HCT116 (cell line): ENCODE measurements around the gene HDAC10.

Experiments used
- EGR1 ChIP-seq: IDR thresholded peaks from 2 replicates; pipeline ENCODE4 v1.6.1; 2012; ENCODE audit warnings: low read depth
- TF ChIP-seq, protein P1 (sequence below), 3 experiments: fragments of 200-600 bp in 1 of 3; sonication (generic) in 1 of 3; IDR thresholded peaks in 2 of 3; conservative IDR thresholded peaks in 1 of 3; 2 replicates each; pipeline ENCODE4 v1.5.1; 2012 to 2017; ENCODE audit warnings: low read depth in 2 of 3, low read length in 2 of 3, antibody characterized with exemption in 1 of 3, borderline replicate concordance in 1 of 3, control low read depth in 1 of 3, mild to moderate bottlenecking in 1 of 3, mixed read lengths in 1 of 3, mixed run types in 1 of 3, moderate library complexity in 1 of 3; ENCODE audit not compliant: insufficient read depth in 1 of 3

GRCh38 chr22:50271519-50271970 lies 20.5 kb upstream of the HDAC10 start:
- TF ChIP-seq, protein P1, sequence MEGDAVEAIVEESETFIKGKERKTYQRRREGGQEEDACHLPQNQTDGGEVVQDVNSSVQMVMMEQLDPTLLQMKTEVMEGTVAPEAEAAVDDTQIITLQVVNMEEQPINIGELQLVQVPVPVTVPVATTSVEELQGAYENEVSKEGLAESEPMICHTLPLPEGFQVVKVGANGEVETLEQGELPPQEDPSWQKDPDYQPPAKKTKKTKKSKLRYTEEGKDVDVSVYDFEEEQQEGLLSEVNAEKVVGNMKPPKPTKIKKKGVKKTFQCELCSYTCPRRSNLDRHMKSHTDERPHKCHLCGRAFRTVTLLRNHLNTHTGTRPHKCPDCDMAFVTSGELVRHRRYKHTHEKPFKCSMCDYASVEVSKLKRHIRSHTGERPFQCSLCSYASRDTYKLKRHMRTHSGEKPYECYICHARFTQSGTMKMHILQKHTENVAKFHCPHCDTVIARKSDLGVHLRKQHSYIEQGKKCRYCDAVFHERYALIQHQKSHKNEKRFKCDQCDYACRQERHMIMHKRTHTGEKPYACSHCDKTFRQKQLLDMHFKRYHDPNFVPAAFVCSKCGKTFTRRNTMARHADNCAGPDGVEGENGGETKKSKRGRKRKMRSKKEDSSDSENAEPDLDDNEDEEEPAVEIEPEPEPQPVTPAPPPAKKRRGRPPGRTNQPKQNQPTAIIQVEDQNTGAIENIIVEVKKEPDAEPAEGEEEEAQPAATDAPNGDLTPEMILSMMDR (IDR thresholded peaks at IDR 0.05 in 2 of 3, conservative IDR thresholded peaks at IDR 0.05 in 1 of 3; ENCODE audit: borderline replicate concordance in 1 of 3, insufficient read depth in 1 of 3, low read depth in 2 of 3, low read length in 2 of 3) = 0 out of 6 replicates have a peak, but pooled peaks of 1 of the 3 experiments have one; percentile 13
- no peak for TF ChIP-seq EGR1
